HT-29 (cell line): Measurements from ENCODE around the gene ZFYVE28. TPM values are rescaled to one million over a fixed set of nuclear protein-coding genes. Genes with fewer than 3 reads are reported as not detected.
A peak's percentile ranks its signal among the peaks of the same experiment; 100 is the strongest.

Experiments
- DNase-seq: peaks from one replicate; pipeline ENCODE4 v3.0.0-alpha.2; 2015; ENCODE audit warnings: low spot score
- total RNA-seq: library from RNA; depleted of rRNA; stranded (reverse); fragments of >200 nt; shearing (Covaris generic); gene quantifications from 2 replicates; pipeline ENCODE4 v1.2.3, GENCODE V29; 2014

Gene ZFYVE28
- total RNA-seq, 1 experiment from 2014 or later, result 2.0 TPM

DNA sequence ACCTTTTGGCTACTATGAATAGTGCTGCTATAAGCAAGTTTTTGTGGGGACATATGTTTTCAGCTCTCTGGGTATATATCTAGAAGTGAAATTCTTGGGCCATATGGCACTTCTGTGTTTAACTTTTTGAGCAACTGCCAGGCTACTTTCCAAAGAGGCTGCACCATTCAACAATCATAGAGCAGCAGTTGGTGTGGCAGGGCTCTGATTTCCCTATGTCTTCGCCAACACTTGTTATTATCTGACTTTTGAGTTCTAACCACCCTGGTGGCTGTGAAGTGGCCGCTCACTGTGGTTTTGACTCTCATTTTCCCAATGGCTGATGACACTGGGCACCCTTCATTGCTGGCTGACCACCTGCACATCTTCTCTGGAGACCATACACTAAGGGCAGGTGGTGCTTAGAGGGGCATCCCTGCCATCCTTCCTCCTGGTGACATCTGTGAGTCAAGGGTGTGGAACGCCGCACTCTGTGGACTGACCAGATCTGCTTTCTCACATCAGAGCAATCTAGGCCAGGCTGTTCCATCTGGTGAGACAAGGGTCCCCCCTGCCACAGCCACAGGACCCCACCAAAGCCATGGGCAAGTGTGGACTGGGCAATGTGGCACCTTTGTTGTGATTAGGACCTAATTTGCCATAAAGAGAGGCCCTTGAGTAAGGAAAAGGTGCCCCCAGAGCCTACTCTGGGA is 49.6 kb downstream of the ZFYVE28 start:
- DNase-seq, result no peak

DNA sequence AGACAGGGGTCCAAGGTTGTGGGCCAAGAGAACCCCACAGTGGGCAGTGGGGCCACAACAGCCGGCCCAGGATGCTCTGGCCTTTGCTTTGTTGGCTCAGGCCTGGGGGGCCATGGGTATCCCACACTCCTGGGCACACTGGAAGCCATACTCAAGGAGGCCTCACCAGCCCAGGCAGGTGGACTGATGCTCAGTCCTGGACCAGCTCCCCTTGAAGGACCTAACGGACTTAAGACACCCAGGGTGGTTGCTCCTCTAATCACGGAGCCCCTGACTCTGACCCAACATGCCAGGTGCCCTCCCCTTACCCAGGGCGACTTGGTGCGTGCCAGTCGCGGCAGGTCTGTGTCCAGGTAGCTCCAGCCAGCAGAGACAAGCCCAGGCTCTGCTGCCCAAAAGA is 50.8 kb downstream of the ZFYVE28 start:
- no peak for DNase-seq

GRCh38 chr4:2366252-2367192 is 51.9 kb downstream of the ZFYVE28 start:
- DNase-seq, result no peak

DNA sequence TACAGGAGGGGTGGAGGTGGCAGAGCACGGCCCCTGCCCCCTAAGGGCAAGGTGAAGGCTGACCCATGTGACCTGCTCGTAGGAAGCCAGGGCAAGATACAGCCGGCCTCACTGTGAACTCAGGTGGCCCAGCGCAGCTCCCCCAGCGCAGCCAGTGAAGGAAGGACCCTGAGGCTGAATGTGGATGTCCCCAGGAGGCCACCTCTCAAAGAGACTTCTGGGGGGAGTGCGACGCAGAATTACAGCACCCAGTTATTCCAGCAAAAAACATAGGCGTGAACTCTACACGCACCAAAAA is 52.6 kb downstream of the ZFYVE28 start:
- no peak for DNase-seq

GRCh38 chr4:2365054-2365912 is 53.2 kb downstream of the ZFYVE28 start:
- DNase-seq, result no peak

DNA sequence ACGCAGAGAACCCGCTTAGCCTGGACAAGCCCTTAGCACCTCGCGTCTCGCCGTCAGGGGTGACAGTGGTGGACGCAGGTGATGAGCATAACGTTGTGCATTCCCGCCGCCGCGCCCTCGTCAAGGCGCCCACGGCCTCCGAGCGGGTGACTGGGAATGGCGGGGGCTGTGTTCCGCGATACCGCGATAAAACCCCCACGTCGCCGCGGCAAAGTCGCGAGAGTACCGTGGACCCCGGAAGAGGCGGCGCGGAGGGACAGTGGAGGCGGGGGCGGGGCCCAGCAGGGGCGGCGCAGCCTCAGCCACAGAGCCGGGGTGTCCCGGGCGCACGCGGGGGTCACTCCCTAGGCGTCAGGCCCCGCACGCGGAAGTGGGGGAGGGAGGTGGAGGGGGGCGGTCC is 53.8 kb downstream of the ZFYVE28 start:
- DNase-seq, result no peak

DNA sequence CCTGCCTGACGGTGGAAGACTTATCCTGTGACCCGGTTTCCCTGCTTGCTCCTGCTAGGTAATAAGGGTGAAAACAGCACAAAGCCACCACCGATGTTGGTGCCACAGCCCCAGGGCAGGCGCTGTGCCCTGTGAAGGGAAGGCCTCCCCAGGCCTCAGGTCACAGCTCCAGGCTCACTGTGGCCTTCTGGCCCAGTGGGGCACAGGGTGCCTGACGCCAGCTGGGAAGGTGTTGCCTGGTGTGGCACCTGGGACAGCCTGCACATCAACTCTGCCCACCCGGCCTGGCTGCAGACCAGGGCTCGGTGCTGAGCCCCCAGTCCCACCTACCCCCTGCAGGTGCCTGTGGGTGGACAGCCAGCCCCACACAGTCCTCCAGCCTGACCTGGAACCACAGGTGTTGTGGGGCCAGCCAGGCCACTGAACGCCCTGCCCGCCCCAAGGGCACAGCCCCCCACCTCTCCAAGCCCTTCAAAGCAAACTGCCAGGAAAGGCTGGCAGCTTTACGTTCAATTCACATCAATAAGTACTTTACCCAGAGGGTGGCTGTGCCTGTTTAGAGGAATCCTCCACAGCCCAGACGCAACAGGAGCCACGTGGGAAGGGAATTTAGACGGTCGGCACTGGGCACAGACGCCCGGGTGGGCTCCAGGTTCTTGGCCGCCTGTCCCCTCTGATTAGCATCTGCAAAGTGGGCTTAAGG is 54.3 kb downstream of the ZFYVE28 start:
- no peak for DNase-seq

DNA sequence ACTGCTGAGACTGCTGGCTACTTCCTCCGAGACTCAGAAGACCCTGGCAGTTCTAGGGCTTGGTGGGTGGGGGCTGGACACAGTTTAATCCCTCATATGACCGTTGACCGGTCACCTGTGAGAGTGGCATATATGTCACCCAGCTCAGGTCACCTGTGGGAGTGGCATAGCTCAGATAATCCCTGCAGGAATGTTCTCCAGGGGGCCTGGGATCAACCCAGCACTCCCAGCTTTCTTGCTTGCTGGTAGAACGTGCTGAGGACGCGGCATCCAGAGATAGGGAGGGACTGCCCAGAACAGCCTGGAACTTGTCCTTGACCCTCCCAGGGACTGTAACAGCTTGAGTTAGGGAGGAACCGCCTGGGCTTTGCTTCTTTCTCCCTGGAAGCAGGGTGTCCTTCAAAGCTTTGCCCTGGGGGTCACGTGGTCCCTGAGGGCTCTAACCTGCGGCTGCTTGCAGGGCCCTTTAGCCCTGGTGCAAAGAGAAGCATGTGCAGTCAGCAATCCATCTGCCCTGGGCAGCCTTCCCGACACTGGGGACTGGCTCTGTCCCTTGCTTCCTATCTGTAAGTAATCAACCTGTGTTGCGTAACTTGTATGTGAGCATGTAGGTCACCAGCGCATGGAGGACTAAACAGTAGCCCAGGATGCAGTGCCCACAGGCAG is 55.3 kb downstream of the ZFYVE28 start:
- DNase-seq, result peak; percentile 5

DNA sequence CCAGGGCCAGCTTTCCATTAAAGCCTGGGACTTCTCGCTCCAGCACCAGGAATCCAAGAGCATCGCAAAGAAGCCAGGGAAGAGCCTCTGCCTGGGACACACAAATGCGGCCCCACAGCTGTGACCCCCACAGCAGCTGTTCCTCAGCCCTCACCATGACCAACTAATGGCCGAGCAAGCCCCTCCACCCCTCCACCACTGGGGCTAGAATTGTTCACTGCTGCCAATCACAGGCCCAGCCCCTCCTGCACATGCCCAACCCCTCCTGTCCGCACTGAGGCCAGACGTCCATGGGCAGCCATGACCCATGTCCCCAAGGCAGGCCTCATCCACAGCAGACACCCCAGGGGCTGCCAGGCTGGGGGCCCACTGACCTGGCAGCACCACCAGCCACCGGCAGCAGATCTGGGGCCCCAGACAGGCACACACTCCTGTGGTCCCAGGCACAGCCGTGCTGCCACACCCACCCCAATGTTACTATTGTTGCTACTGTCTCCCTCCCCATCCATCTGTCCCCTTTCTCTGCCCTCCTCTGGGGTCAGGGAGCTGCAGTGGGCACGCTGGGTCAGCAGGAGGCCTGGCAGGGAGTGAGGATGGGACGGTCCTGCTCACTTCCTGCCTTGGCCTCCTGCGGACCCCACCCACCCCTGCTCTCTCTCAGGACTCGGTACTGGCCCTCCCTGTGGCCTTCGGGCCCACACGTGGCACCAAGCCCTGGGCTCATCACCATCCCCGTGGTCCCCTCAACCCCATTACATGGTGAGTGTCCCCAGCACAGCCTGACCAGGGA is 56.0 kb downstream of the ZFYVE28 start:
- no peak for DNase-seq

DNA sequence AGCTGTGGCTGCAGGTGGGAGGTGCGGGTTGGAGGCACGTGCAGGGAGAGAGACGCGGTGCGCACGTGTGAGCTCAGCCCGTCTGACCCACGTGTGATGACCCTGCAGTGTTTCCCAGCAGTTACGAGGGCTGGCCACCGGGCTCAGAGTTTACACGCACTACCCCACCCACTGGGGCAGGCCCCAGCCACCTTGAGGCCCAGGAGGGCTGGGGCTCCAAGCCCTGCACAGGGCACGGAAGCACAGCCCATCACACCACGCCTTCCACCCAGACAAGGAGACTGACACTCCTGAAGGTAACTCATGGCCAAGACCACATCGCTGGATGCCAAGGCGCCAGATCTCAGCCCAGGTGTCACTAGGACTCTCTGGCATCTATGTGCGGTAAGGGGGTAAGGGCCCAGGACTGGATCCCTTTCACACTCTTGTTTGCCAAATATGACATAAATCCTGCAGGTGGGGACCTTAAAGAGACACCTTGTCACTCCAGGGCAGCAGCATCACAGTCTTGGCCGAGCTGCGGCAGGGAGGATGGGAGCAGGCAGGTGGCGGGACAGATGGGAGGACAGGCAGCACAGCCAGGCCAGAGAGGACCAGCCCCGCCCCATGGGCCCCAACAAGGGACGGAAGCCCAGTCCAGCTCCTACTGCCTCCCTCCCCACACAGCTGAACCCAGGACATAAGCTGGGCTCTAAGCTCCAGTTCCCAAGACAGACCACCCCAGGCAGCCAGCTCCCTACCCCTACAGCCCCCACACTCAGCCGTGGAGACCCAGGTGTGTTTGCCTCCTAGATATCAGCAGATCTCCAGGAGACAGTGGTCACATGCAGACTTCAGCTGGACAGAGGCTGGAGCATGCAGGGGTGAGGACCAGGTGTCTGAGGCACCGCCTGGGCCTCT is 56.8 kb downstream of the ZFYVE28 start:
- no peak for DNase-seq

DNA sequence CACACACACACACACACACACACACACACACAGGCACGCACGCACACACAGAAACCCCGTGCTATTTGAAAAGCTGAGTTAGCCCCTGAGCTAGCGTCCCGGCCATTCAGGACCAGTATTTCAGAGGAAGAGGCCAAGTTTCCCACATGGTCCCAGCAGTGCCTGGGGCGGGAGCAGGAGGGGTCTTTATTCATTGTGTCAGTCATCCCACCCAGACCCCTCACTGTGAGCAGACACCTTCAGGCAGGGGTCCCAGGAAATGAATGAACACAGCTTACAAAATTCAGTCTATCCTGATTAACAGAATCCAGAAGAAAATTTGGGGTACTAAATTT is 58.1 kb downstream of the ZFYVE28 start:
- no peak for DNase-seq

DNA sequence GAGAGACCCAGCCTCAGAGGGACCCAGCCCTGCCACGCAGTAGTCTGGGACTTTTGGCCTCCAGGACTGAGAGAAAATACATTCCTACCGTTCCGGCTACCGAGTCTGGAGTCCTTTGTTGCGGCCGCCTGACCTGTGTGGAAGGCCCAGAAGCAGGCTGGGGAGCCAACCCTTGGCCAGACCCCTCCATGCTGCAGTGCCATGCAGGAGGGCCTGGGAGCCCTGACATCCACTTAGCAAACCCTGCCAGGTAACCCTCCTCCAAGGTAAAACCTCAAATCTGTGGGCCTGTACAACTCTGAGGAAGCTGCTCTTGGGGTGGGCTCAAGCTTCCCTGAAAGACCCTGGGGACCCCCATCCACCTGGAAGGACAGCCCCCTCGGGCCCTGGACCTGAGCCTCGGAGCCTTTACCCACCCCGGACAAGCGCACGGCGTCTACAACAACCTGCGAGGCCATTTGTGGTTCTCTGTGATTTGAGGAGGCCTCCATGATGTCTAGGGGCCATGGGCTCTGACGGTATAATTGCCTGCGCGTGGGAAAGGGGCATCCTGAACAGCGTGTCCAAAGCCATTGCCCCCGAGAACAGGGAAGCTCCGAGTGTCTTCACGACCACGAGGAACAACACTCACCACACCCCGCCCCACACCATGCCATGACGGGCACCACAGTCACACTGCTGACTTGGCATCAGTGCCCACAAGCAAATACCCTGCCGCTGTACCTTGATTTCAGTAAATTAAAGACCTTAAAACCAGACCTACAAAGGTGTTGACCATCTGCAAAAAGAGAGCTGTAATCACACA is 58.7 kb downstream of the ZFYVE28 start:
- DNase-seq, result no peak

GRCh38 chr4:2357821-2358745 is 60.4 kb downstream of the ZFYVE28 start:
- no peak for DNase-seq

DNA sequence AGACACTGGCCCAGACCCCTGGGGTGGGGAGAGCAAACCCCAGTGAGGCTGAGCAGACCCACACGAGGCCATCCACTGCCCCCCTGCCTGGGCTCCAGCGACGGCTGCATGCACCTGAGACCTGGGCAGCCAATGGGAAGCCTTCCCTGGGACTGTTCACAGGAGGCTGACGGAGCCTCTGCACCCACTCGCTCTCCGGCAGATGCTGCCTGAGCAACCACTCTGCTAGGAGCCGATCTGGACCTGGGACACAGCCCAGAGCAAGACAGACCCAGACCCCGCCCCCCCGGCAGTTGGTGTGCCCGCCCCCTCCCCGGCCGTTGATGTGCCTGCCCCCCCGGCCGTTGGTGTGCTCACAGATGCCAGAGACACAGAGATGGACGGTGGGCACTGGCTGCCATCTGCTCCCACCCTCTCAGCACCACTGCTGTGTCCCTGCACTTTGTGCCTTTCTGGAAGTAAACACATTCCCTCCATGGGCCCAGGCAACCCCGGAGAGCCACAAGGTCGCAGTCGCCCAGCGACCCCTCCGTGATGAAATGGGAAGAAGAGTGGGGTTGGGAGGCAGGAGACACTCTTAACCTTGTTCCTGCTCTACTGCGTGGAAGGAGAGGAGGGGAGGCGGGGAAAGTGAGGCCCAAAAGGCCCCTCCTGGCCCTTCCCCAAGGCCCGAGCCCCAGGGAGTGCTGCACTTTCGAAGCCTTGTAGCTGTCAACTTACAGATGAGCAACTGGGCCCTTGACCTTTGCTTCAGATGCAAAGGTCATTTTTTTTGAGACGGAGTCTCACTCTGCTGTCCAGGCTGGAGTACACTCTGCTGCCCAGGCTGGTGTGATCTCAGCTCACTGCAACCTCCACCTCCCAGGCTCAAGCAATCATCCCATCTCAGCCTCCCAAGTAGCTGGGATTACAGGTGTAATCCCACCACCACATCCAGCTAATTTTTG is 62.0 kb downstream of the ZFYVE28 start:
- no peak for DNase-seq

DNA sequence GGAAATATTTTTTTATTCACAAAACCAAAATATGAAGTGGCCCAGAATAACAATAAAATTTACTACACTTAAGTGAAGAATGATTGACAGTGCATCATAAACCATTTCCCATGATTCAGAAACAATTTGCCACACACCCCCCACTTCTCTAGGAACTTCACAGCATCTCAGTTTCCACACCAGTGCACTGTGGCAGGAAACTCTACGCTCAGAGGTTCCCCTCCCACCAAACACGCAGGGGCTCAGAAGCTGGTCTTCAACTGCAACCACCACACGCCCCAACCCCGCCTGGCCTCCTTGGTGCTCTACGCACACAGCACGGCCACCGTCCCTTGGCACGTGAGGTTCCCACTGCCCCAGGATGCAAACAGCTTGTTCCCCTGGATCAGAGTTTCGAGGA is 63.7 kb downstream of the ZFYVE28 start:
- no peak for DNase-seq

DNA sequence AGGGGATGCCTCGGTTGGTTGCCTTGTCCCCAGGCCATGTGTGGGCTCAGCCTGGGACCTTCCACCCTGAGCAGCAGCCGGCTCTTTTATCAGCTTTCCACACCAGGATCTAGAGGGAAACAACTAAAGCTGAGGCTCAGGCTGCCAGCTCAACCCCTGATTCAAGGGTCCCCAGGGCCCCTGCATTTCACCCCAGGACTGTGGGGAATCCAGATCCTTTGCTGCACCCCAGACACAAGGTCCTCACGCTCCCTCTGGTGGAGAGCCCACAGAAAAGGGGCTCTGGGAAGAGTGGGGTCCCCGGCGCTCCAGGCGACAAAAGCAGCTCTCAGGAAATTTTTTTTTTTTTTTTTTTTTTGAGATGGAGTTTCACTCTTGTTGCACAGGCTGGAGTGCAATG is 64.3 kb downstream of the ZFYVE28 start:
- DNase-seq, result no peak
